GM19452 (cell line): Measurements from ENCODE around the gene ZNF662.

Experiments
- ATAC-seq: cut with Tn5 transposase; IDR thresholded peaks from one replicate; pipeline ENCODE4 v1.9.1; 2021; ENCODE audit not compliant: unreplicated experiment

ZNF662 gene

GRCh38 chr3:42886294-42886822 lies 19.6 kb upstream of the ZNF662 start:
- ATAC-seq = no peak

GRCh38 chr3:42887084-42887483 lies 18.9 kb upstream of the ZNF662 start:
- no peak for ATAC-seq

DNA sequence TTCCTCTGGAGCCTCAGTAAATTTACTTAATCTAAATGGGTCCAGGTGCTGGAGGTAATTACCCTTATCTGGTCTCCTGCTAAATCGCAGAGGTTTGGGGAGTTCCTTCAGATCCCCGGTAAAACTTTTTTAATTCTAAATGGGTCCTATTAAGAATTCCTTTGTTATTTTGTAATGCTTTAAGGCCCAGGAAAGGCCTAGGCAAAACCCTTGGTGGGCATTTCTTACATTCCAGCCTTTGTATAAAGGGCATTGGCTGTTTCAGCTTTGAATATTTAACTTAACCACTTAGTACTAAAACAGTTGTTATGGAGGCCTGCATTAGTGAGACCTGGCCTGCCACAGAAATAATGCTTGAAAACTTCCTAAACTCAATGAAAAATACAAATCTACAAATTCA lies 14.9 kb upstream of the ZNF662 start:
- ATAC-seq = no peak

DNA sequence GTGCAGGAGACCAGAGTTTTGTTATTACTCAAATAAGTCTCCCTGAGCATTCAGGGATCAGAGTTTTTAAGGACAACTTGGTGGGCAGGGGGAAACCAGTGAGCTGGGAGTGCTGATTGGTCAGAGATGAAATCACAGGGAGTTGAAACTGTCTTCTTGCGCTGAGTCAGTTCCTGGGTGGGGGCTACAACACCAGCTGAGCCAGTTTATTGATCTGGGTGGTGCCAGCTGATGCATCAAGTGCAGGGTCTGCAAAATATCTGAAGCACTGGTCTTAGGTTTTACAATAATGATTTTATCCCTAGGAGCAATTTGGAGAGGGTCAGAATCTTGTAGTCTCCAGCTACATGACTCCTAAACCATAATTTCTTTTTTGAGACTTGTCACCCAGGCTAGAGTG lies 13.8 kb upstream of the ZNF662 start:
- no peak for ATAC-seq

- ATAC-seq = no peak
Observed at GRCh38 chr3:42892807-42893206, 13.1 kb upstream of the ZNF662 start.

- no peak for ATAC-seq
Observed at GRCh38 chr3:42894698-42895579, 11.0 kb upstream of the ZNF662 start.

GRCh38 chr3:42895580-42895868 lies 10.4 kb upstream of the ZNF662 start:
- ATAC-seq = no peak

DNA sequence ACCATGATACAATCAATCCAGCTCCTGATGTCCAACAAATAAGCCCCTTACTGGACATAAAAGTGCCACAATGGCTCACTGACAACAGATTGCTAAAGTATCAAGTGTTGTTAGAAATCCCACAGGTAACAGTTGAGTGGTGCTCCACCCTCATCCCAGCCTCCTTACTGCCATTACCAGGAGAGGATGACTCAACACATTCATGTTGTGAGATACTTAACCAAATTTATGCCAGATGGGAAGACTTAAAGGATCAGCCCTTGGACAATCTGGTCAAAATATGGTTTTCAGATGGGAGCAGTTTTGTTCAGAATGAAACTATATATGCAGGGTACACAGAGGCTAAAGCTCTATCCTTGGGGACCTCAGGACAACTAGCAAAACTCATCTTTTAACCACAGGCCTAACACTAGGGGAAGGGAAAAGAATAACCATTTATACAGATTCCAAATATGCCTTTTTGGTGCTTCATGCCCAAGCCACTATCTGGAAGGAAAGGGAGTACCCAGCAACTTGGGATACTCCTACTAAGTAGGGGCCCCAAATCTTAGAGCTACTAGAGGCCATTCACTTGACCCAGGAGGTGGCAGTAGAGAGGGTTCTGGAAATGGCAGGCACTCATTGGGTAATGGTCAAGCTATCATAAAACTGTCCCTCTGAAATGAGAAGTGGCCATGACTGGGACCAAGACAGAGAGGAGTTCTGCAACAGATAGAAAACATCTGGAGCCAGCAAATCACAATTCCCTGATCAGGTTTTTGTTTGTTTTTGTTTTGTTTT lies 6.9 kb upstream of the ZNF662 start:
- ATAC-seq = no peak

GRCh38 chr3:42900226-42901072 lies 5.5 kb upstream of the ZNF662 start:
- no peak for ATAC-seq

GRCh38 chr3:42901073-42901415 lies 4.9 kb upstream of the ZNF662 start:
- no peak for ATAC-seq

- ATAC-seq = no peak
Observed at GRCh38 chr3:42902257-42902656, 3.7 kb upstream of the ZNF662 start.

DNA sequence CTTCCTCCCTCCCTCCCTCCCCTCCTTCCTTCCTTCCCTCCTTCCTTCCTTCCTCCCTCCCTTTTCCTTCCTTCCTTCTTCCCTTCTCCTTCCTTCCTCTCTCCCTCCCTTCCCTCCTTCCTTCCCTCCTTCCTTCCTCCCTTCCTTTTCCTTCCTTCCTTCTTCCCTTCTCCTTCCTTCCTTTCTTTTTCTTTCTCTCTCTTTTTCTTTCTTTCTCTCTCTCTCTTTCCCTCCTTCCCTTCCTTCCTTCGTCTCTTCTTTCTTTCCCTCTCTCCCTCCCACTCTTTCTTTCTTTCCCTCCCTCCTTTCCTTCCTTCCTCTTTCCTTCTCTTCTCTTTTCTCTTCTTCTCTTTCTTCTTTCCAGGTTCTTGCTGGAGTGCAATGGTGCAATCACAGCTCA lies 1.9 kb upstream of the ZNF662 start:
- no peak for ATAC-seq

- ATAC-seq = no peak
Observed at GRCh38 chr3:42905740-42906069, 237 bp upstream of the ZNF662 start.

GRCh38 chr3:42906848-42907183 lies 874 bp downstream of the ZNF662 start:
- no peak for ATAC-seq

- ATAC-seq = no peak
Observed at GRCh38 chr3:42908675-42909074, 2.7 kb downstream of the ZNF662 start.

- ATAC-seq = no peak
Observed at GRCh38 chr3:42911551-42911950, 5.6 kb downstream of the ZNF662 start.

DNA sequence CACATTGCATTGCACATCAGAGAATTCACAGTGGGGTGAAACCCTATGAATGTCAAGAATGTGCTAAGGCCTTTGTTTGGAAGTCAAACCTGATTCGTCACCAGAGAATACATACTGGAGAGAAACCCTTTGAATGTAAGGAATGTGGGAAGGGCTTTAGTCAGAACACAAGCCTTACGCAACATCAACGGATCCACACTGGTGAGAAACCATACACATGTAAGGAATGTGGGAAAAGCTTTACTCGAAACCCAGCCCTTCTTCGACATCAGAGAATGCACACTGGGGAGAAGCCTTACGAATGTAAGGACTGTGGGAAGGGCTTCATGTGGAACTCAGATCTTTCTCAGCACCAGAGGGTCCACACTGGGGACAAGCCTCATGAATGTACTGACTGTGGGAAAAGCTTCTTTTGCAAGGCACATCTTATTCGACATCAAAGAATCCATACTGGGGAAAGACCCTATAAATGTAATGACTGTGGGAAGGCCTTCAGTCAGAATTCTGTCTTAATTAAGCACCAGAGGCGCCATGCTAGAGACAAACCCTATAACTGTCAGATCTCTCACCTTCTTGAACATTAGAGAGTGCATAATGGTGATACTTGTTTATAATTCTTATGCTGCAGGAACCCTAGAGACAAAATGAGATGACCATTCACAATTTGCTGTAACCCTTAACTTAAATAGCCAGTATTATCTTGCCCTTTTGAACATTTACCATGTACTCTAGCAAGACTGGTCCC lies 9.0 kb downstream of the ZNF662 start:
- no peak for ATAC-seq

- no peak for ATAC-seq
Observed at GRCh38 chr3:42923606-42924005, 17.7 kb downstream of the ZNF662 start.

- ATAC-seq = no peak
Observed at GRCh38 chr3:42926310-42926709, 20.4 kb downstream of the ZNF662 start.

GRCh38 chr3:42934111-42934510 lies 28.2 kb downstream of the ZNF662 start:
- no peak for ATAC-seq

- ATAC-seq = no peak
Observed at GRCh38 chr3:42934910-42935309, 29.0 kb downstream of the ZNF662 start.
